ENCODE measurements around the gene BIN2. TPM values are rescaled to one million over a fixed set of nuclear protein-coding genes. Genes with fewer than 3 reads are reported as not detected.
"Not testable (repeated sequence)": the region's sequence is repeated elsewhere in the genome, so short reads cannot be mapped to it uniquely, and the experiment has no call there.

The BIN2 gene
- total RNA-seq, 1 experiment from 2014 or later = 0.20 TPM

DNA sequence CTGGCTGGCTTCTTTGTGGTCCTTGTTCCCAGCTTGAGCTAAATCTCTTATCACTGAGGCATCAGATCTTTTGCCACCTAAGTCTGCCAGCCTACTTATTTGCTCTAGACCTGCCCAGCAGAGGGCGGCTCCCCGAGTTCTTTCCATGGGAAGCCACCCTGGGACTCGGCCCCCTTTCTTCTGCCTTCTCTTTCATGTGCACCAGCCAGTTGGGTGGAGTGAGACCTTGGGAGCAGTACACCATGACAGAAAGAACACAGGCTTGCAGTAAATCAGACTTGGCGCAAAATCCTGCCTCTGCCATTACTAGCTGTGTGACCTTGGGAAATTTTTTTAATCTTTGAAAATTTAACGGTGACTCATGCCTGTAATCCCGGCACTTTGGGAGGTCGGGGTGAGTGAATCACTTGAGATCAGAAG lies 61.2 kb downstream of the BIN2 start:
- ATAC-seq (peak; percentile 96), DNase-seq (ENCODE audit: low spot score) (peak; percentile 63)
- H3K27ac Mint-ChIP-seq = no peak overlapping the region; the same call in 1 of the 2 replicates
- ChIA-PET POLR2A (interaction anchor here (1.3 kb wide), 1 partner anchor 180 kb away, joined by 5 read pairs; the partner anchor contains the start of gene CSRNP2), CTCF (interaction anchor here (0.6 to 2.2 kb wide), 11 partner anchors 11 to 529 kb away, joined by 3 to 15 read pairs (median 5); partner anchors contain the start of gene POU6F1)
- H3K36me3 Mint-ChIP-seq = no peaks in the 10 kb centered on the region
- no peaks in the 10 kb centered on the region for H3K9me3 Mint-ChIP-seq
- TF ChIP-seq FOXJ3 (CRISPR knock-in tag; IDR thresholded peaks at IDR 0.05; ENCODE audit: borderline replicate concordance) (no peak), CDX4 (CRISPR knock-in tag; IDR thresholded peaks at IDR 0.05; ENCODE audit: borderline replicate concordance) (no peak), ZNF512 (CRISPR knock-in tag; IDR thresholded peaks at IDR 0.05; ENCODE audit: borderline replicate concordance) (no peak), ZNF671 (CRISPR knock-in tag; IDR thresholded peaks at IDR 0.05) (no peak), RELA (CRISPR knock-in tag; IDR thresholded peaks at IDR 0.05; ENCODE audit: borderline replicate concordance) (no peak), MAX (CRISPR knock-in tag; IDR thresholded peaks at IDR 0.05) (no peak), USF2 (CRISPR knock-in tag; IDR thresholded peaks at IDR 0.05) (no peak), NFATC4 (CRISPR knock-in tag; IDR thresholded peaks at IDR 0.05) (no peak), TEAD1 (CRISPR knock-in tag; IDR thresholded peaks at IDR 0.05) (no peak), FOXK1 (CRISPR knock-in tag; IDR thresholded peaks at IDR 0.05) (no peak), SMAD4 (CRISPR knock-in tag; IDR thresholded peaks at IDR 0.05) (no peak), ELF4 (CRISPR knock-in tag; IDR thresholded peaks at IDR 0.05; ENCODE audit: low read depth) (no peak), CTCF (IDR thresholded peaks at IDR 0.05) (no peak), TEAD4 (CRISPR knock-in tag; IDR thresholded peaks at IDR 0.05) (no peak), ZNF281 (CRISPR knock-in tag; IDR thresholded peaks at IDR 0.05) (no peak), ESRRA (CRISPR knock-in tag; IDR thresholded peaks at IDR 0.05; ENCODE audit: borderline replicate concordance) (no peak), TP53 (CRISPR knock-in tag; IDR thresholded peaks at IDR 0.05) (no peak)
- TF ChIP-seq, protein P1, sequence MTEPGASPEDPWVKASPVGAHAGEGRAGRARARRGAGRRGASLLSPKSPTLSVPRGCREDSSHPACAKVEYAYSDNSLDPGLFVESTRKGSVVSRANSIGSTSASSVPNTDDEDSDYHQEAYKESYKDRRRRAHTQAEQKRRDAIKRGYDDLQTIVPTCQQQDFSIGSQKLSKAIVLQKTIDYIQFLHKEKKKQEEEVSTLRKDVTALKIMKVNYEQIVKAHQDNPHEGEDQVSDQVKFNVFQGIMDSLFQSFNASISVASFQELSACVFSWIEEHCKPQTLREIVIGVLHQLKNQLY (CRISPR knock-in tag; IDR thresholded peaks at IDR 0.05) = no peak
- H3K27me3 Mint-ChIP-seq (ENCODE audit: low read depth) = no peaks in the 10 kb centered on the region
- no peak overlapping the region for H3K4me3 Mint-ChIP-seq
- peaks cover 11% of the 10 kb centered on the region for H3K4me1 Mint-ChIP-seq

DNA sequence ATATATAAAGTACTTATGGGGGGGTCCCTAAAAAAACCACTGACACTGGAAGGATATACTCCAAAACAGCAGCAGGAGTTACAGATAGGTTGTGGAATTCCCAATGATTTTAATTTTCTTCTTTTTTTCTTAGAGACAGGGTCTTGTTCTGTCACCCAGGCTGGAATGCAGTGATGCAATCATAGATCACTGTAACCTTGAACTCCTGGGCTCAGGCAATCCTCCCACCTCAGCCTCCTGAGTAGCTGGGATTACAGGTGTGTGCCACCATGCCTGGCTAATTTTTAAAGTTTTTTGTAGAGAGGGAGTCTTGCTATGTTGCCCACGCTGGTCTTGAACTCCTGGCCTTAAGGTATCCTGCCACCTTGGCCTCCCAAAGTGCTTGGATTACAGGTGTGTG lies 64.4 kb downstream of the BIN2 start:
- H3K4me3 Mint-ChIP-seq; H3K27ac Mint-ChIP-seq; H3K9me3 Mint-ChIP-seq; H3K4me1 Mint-ChIP-seq; ATAC-seq; POLR2A ChIA-PET; H3K27me3 Mint-ChIP-seq (ENCODE audit: low read depth); H3K36me3 Mint-ChIP-seq; CTCF ChIA-PET; DNase-seq (ENCODE audit: low spot score): not testable (repeated sequence)

Data from WTC11 (cell line).